ENCODE measurements around the gene SOX3.

SOX3 gene

DNA sequence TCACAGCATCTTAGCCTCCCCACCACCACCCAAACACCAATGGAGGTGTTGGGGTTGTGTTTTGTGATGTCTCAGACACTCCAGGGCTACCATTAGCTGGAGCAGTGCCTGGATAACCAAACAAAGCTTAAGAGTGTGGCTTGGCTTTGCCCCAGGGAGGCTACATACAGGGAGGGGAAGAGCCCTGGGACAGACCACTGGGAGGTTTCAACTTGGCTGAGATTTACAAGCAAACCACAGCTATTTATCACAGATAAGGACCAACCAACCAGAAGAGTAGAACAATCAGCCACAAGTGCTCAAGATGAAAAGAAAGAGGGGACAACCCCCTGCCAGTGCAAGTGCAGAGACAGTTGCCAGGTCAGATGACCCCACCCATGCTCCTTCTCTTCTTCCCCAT lies 24.1 kb downstream of the SOX3 start:
- Mint-ChIP-seq H3K27ac (no peak overlapping the region), H3K36me3 (ENCODE audit: low read depth) (no peaks in the 10 kb centered on the region), H3K9me3 (peaks cover 14% of the 10 kb centered on the region)

GRCh38 chrX:140477987-140478386 lies 26.9 kb downstream of the SOX3 start:
- TF ChIP-seq, protein P1, sequence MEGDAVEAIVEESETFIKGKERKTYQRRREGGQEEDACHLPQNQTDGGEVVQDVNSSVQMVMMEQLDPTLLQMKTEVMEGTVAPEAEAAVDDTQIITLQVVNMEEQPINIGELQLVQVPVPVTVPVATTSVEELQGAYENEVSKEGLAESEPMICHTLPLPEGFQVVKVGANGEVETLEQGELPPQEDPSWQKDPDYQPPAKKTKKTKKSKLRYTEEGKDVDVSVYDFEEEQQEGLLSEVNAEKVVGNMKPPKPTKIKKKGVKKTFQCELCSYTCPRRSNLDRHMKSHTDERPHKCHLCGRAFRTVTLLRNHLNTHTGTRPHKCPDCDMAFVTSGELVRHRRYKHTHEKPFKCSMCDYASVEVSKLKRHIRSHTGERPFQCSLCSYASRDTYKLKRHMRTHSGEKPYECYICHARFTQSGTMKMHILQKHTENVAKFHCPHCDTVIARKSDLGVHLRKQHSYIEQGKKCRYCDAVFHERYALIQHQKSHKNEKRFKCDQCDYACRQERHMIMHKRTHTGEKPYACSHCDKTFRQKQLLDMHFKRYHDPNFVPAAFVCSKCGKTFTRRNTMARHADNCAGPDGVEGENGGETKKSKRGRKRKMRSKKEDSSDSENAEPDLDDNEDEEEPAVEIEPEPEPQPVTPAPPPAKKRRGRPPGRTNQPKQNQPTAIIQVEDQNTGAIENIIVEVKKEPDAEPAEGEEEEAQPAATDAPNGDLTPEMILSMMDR (IDR thresholded peaks at IDR 0.05; ENCODE audit: unreplicated experiment in 3 of 3) = no peak
- H3K9me3 Mint-ChIP-seq = peaks cover 26% of the 10 kb centered on the region
- no peaks in the 10 kb centered on the region for H3K36me3 Mint-ChIP-seq (ENCODE audit: low read depth)

More for the DNA sequence above, 24.1 kb downstream of the SOX3 start:
- peaks cover 5% of the 10 kb centered on the region for H3K27me3 Mint-ChIP-seq (ENCODE audit: low read depth)
- no peak overlapping the region for H3K4me3 Mint-ChIP-seq
- TF ChIP-seq, protein P1 (IDR thresholded peaks at IDR 0.05; ENCODE audit: unreplicated experiment in 3 of 3) = no peak
- H3K4me1 Mint-ChIP-seq = no peaks in the 10 kb centered on the region

DNA sequence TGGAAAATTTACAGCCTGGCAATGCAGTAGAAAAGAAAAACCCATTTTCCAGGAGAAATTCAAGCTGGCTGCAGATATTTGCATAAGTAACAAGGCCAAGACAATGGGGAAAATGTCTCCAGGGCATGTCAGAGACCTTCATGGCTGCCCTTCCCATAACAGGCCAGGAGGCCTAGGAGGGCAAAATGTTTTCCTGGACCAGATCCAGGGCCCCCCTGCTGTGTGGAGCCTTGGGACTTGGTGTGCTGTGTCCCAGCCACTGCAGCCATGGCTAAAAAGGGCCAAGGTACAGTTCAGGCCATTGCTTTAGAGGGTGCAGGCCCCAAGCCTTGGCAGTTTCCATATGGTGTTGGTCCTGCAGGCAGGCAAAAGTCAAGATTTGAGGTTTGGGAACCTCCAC lies 29.8 kb downstream of the SOX3 start:
- no peaks in the 10 kb centered on the region for H3K36me3 Mint-ChIP-seq (ENCODE audit: low read depth)
- H3K4me1 Mint-ChIP-seq = no peaks in the 10 kb centered on the region
- H3K27me3 Mint-ChIP-seq (ENCODE audit: low read depth) = peaks cover 3% of the 10 kb centered on the region
- no peak overlapping the region for H3K27ac Mint-ChIP-seq
- TF ChIP-seq, protein P1 (IDR thresholded peaks at IDR 0.05; ENCODE audit: unreplicated experiment in 3 of 3) = no peak
- H3K9me3 Mint-ChIP-seq = peaks cover 29% of the 10 kb centered on the region
- no peak overlapping the region for H3K4me3 Mint-ChIP-seq

More at GRCh38 chrX:140477987-140478386, 26.9 kb downstream of the SOX3 start:
- Mint-ChIP-seq H3K4me1 (no peaks in the 10 kb centered on the region), H3K27me3 (ENCODE audit: low read depth) (peaks cover 5% of the 10 kb centered on the region), H3K4me3 (no peak overlapping the region), H3K27ac (no peak overlapping the region)

- no peaks in the 10 kb centered on the region for H3K9me3 Mint-ChIP-seq
- no peaks in the 10 kb centered on the region for H3K4me1 Mint-ChIP-seq
- TF ChIP-seq, protein P1 (IDR thresholded peaks at IDR 0.05; ENCODE audit: unreplicated experiment in 3 of 3) = no peak
- H3K27ac Mint-ChIP-seq = no peak overlapping the region
- no peak overlapping the region for H3K4me3 Mint-ChIP-seq
- H3K36me3 Mint-ChIP-seq (ENCODE audit: low read depth) = no peaks in the 10 kb centered on the region
- H3K27me3 Mint-ChIP-seq (ENCODE audit: low read depth) = no peaks in the 10 kb centered on the region
Measured at GRCh38 chrX:140467211-140467610, 37.7 kb downstream of the SOX3 start.
